IMR-90 (cell line): ENCODE measurements around the gene ATP6V0A4. TPM values are rescaled to one million over a fixed set of nuclear protein-coding genes. Genes with fewer than 3 reads are reported as not detected.
"Not testable (repeated sequence)": the region's sequence is repeated elsewhere in the genome, so short reads cannot be mapped to it uniquely, and the experiment has no call there.

Source experiments
- ATAC-seq: fragments of 200-7000 bp; cut with Tn5 transposase; 2 replicates; pipeline ENCODE4 v1.9.1; 2020; ENCODE audit warnings: low read depth, mild to moderate bottlenecking, moderate library complexity
- BruUV-seq: library from RNA; stranded (reverse); fragments of 400-500 nt; replicated peaks from 2 replicates; lab custom pipeline; 2021; lab: Mats Ljungman, UMichigan
- CTCF ChIA-PET: fragments of 300-600 bp; formaldehyde crosslinking; extraction: SDS; loops from one replicate; lab custom pipeline; 2021; ENCODE audit warnings: antibody characterized with exemption; lab: Yijun Ruan, JAX
- POLR2A ChIA-PET: fragments of 300-600 bp; sonication (Branson Sonifier 250); formaldehyde crosslinking; loops from one replicate; lab custom pipeline; 2022; ENCODE audit warnings: antibody characterized with exemption; ENCODE audit not compliant: unreplicated experiment; lab: Charles Lee
- DNase-seq: peaks from one replicate; pipeline ENCODE4 v3.0.0; 2013
- H2AFZ ChIP-seq: replicated peaks from 2 replicates; pipeline ENCODE3; 2013; ENCODE audit warnings: low read length, mild to moderate bottlenecking; ENCODE audit not compliant: poor library complexity
- H2AK5ac ChIP-seq: 2 replicates; pipeline ENCODE4 v1.6.1; 2013; ENCODE audit warnings: low read depth, low read length, inconsistent platforms
- H2AK9ac ChIP-seq: replicated peaks from 2 replicates; pipeline ENCODE3; 2013; ENCODE audit warnings: mild to moderate bottlenecking, low read depth, low read length, moderate library complexity; ENCODE audit not compliant: poor library complexity
- H2BK120ac ChIP-seq: 2 replicates; pipeline ENCODE4 v1.6.1; 2013; ENCODE audit warnings: low read depth, low read length, inconsistent platforms
- H2BK15ac ChIP-seq: 3 replicates; pipeline ENCODE4 v1.6.1; 2013; ENCODE audit warnings: low read depth, low read length, inconsistent platforms
- H2BK20ac ChIP-seq: 2 replicates; pipeline ENCODE4 v1.6.1; 2013; ENCODE audit warnings: low read depth, mild to moderate bottlenecking, inconsistent platforms, low read length, moderate library complexity
- H2BK5ac ChIP-seq: 2 replicates; pipeline ENCODE4 v1.6.1; 2013; ENCODE audit warnings: mild to moderate bottlenecking, low read depth, low read length, inconsistent platforms; ENCODE audit not compliant: poor library complexity, severe bottlenecking
- H3K14ac ChIP-seq: replicated peaks from 2 replicates; pipeline ENCODE4 v1.6.1; 2013; ENCODE audit warnings: low read depth, low read length, inconsistent platforms
- H3K18ac ChIP-seq: 2 replicates; pipeline ENCODE4 v1.6.1; 2013; ENCODE audit warnings: low read depth, low read length, control low read depth
- H3K23ac ChIP-seq: 2 replicates; pipeline ENCODE4 v1.6.1; 2013; ENCODE audit warnings: low read depth, low read length, inconsistent platforms
- H3K27ac ChIP-seq: 2 replicates; pipeline ENCODE4 v1.5.1; 2013; ENCODE audit warnings: mild to moderate bottlenecking, control low read depth, low read length; ENCODE audit not compliant: insufficient read depth
- H3K27me3 ChIP-seq: 2 replicates; pipeline ENCODE4 v1.6.1; 2013; ENCODE audit warnings: low read length; ENCODE audit not compliant: control insufficient read depth, insufficient read depth
- H3K36me3 ChIP-seq: 2 replicates; pipeline ENCODE4 v1.6.1; 2013; ENCODE audit warnings: low read length, mixed read lengths; ENCODE audit not compliant: control insufficient read depth, insufficient read depth
- H3K4ac ChIP-seq: 2 replicates; pipeline ENCODE4 v1.6.1; 2013; ENCODE audit warnings: low read depth, low read length, inconsistent platforms
- H3K4me1 ChIP-seq: 2 replicates; pipeline ENCODE4 v1.6.1; 2013; ENCODE audit warnings: low read length, mixed read lengths; ENCODE audit not compliant: control insufficient read depth, insufficient read depth
- H3K4me2 ChIP-seq: 2 replicates; pipeline ENCODE4 v1.6.1; 2013; ENCODE audit warnings: low read depth, mild to moderate bottlenecking, control low read depth, low read length, moderate library complexity
- H3K4me3 ChIP-seq: 2 replicates; pipeline ENCODE4 v1.5.1; 2013; ENCODE audit warnings: low read depth, mild to moderate bottlenecking, control low read depth, low read length, moderate library complexity; ENCODE audit not compliant: insufficient read depth
- H3K56ac ChIP-seq: 2 replicates; pipeline ENCODE4 v1.6.1; 2013; ENCODE audit warnings: low read length, inconsistent platforms; ENCODE audit not compliant: insufficient read depth; ENCODE audit errors: extremely low read depth
- H3K79me1 ChIP-seq, 2 experiments: 2 replicates each; pipeline ENCODE4 v1.6.1; 2013; ENCODE audit warnings: low read length in 2 of 2, inconsistent platforms in 1 of 2, low read depth in 1 of 2
- H3K9ac ChIP-seq: 2 replicates; pipeline ENCODE4 v1.6.1; 2013; ENCODE audit warnings: low read depth, low read length, control low read depth
- H3K9me1 ChIP-seq: 2 replicates; pipeline ENCODE4 v1.6.1; 2013; ENCODE audit warnings: low read length, inconsistent platforms; ENCODE audit not compliant: insufficient read depth
- H3K9me3 ChIP-seq: 2 replicates; pipeline ENCODE4 v1.6.1; 2013; ENCODE audit warnings: low read length; ENCODE audit not compliant: control insufficient read depth, insufficient read depth
- H4K20me1 ChIP-seq: 2 replicates; pipeline ENCODE4 v1.6.1; 2013; ENCODE audit warnings: low read length, inconsistent platforms; ENCODE audit not compliant: insufficient read depth
- H4K5ac ChIP-seq: 2 replicates; pipeline ENCODE4 v1.6.1; 2013; ENCODE audit warnings: mild to moderate bottlenecking, low read depth, low read length, control low read depth
- H4K8ac ChIP-seq, 2 experiments: 2 replicates each; pipeline ENCODE4 v1.6.1; 2013; ENCODE audit warnings: low read depth in 2 of 2, low read length in 2 of 2, control low read depth in 1 of 2, inconsistent platforms in 1 of 2
- H4K91ac ChIP-seq: 2 replicates; pipeline ENCODE4 v1.6.1; 2013; ENCODE audit warnings: low read depth, low read length, inconsistent platforms; ENCODE audit not compliant: insufficient read depth
- WGBS, 2 experiments: methylation state at CpG; one replicate each; pipeline versions ENCODE4 v1.1.5 to v1.1.7; 2013; ENCODE audit warnings: missing lambda C conversion rate in 2 of 2; ENCODE audit not compliant: insufficient read length in 1 of 2; ENCODE audit errors: extremely low coverage in 2 of 2; 5-methylcytosine and 5-hydroxymethylcytosine counted together
- dilution Hi-C: fragments of 300-500 bp; cut with HindIII; formaldehyde crosslinking; loops from one replicate; pipeline ENCODE4 v1.14.3; 2018; ENCODE audit warnings: low sequenced_read_pairs; ENCODE audit not compliant: unreplicated experiment
- in situ Hi-C: fragments of 300-500 bp; cut with MboI; formaldehyde crosslinking; loops from 3 replicates; pipeline ENCODE4 v1.14.3; 2019; ENCODE audit warnings: low sequenced_read_pairs, inconsistent platforms, mixed read lengths
- intact Hi-C: fragments of 100-400 bp; cut with micrococcal nuclease; formaldehyde crosslinking; loops from 2 replicates; pipeline ENCODE4 v1.10.0; 2022
- polyA plus RNA-seq, 3 experiments: library from polyadenylated mRNA; depleted of rRNA; stranded (reverse); fragments of >200 nt; gene quantifications; 2 replicates each; pipeline ENCODE4 v1.2.3, GENCODE V29; 2012; ENCODE audit warnings: low replicate concordance in 1 of 3
- total RNA-seq: library from RNA; depleted of rRNA; stranded (reverse); fragments of >200 nt; gene quantifications from 2 replicates; pipeline ENCODE4 v1.2.3, GENCODE V29; 2012

Gene ATP6V0A4
- total and polyA plus RNA-seq, 2 of the 4 experiments (the other 2 are of a cell fraction) = 0.05 to 0.18 TPM

GRCh38 chr7:138811327-138811726 lies 13.3 kb upstream of the ATP6V0A4 start:
- H2BK15ac ChIP-seq, H3K14ac ChIP-seq, H4K5ac ChIP-seq, H2BK20ac ChIP-seq, H3K56ac ChIP-seq, H3K27ac ChIP-seq, H3K4me1 ChIP-seq, H3K36me3 ChIP-seq, H4K20me1 ChIP-seq, POLR2A ChIA-PET, H3K4me2 ChIP-seq, DNase-seq, dilution Hi-C loops, H2BK5ac ChIP-seq, BruUV-seq, H3K9me3 ChIP-seq, H4K91ac ChIP-seq, H2AFZ ChIP-seq, intact Hi-C loops, H2AK9ac ChIP-seq, H3K9me1 ChIP-seq, H2BK120ac ChIP-seq, CTCF ChIA-PET, in situ Hi-C loops, H3K18ac ChIP-seq, H4K8ac ChIP-seq, H3K4ac ChIP-seq, H3K4me3 ChIP-seq, H3K23ac ChIP-seq, ATAC-seq, H3K27me3 ChIP-seq, H3K9ac ChIP-seq, H2AK5ac ChIP-seq, H3K79me1 ChIP-seq: not testable (repeated sequence)
- no CpG with 5 or more reads among the region's 2 CpGs for WGBS, 2 experiments
